MCF 10A (cell line): ENCODE data around the gene RAB11FIP5. TPM values are rescaled to one million over a fixed set of nuclear protein-coding genes. Genes with fewer than 3 reads are reported as not detected.

Experiments used
- BruUV-seq: library from RNA; stranded (reverse); fragments of 400-500 nt; replicated peaks from 2 replicates; lab custom pipeline; 2021; lab: Mats Ljungman, UMichigan
- CTCF ChIA-PET: fragments of 300-600 bp; sonication (Branson Sonifier 250); formaldehyde crosslinking; extraction: SDS; loops from one replicate; lab custom pipeline; 2021; ENCODE audit warnings: antibody characterized with exemption, inconsistent platforms; lab: Yijun Ruan, JAX
- POLR2A ChIA-PET: fragments of 300-600, 350-650 bp; sonication (Branson Sonifier 250); formaldehyde crosslinking; extraction: SDS; loops from one replicate; lab custom pipeline; 2020; ENCODE audit warnings: antibody characterized with exemption, inconsistent platforms; lab: Yijun Ruan, JAX
- DNase-seq: peaks from one replicate; pipeline ENCODE4 v3.0.0-alpha.2; 2018; ENCODE audit not compliant: unreplicated experiment
- H3K27ac Mint-ChIP-seq: one replicate; pipeline ENCODE4 v1.8.0; 2022; ENCODE audit warnings: mild to moderate bottlenecking, low read depth, mixed read lengths; ENCODE audit not compliant: unreplicated experiment
- H3K27me3 Mint-ChIP-seq: one replicate; pipeline ENCODE4 v1.8.0; 2022; ENCODE audit warnings: mixed read lengths; ENCODE audit not compliant: insufficient read depth, unreplicated experiment
- H3K36me3 Mint-ChIP-seq: one replicate; pipeline ENCODE4 v1.8.0; 2022; ENCODE audit warnings: mild to moderate bottlenecking, moderate library complexity, mixed read lengths; ENCODE audit not compliant: insufficient read depth, unreplicated experiment
- H3K4me1 Mint-ChIP-seq: one replicate; pipeline ENCODE4 v1.8.0; 2022; ENCODE audit warnings: mixed read lengths; ENCODE audit not compliant: insufficient read depth, unreplicated experiment
- H3K4me3 Mint-ChIP-seq: one replicate; pipeline ENCODE4 v1.8.0; 2022; ENCODE audit warnings: mild to moderate bottlenecking, moderate library complexity, mixed read lengths; ENCODE audit not compliant: unreplicated experiment
- H3K9me3 Mint-ChIP-seq: one replicate; pipeline ENCODE4 v1.8.0; 2022; ENCODE audit warnings: mixed read lengths; ENCODE audit not compliant: unreplicated experiment
- CTCF ChIP-seq: fragments of 200-600 bp; IDR thresholded peaks from one replicate; pipeline ENCODE4 v1.8.0; 2022; ENCODE audit warnings: antibody characterized with exemption, mild to moderate bottlenecking; ENCODE audit not compliant: unreplicated experiment
- intact Hi-C: fragments of 100-400 bp; cut with micrococcal nuclease; formaldehyde crosslinking; loops from 2 replicates; pipeline ENCODE4 v1.14.1; 2022
- total RNA-seq: library from RNA; stranded (reverse); gene quantifications from 2 replicates; pipeline ENCODE4 v1.2.3, GENCODE V29; 2022

The RAB11FIP5 gene
- total RNA-seq, 1 experiment from 2014 or later, result 36.9 TPM

- H3K4me3 Mint-ChIP-seq, result peak overlapping the region; percentile 88
- H3K27me3 Mint-ChIP-seq, result no peaks in the 10 kb centered on the region
- peaks cover 34% of the 10 kb centered on the region for H3K4me1 Mint-ChIP-seq
- no peak for TF ChIP-seq CTCF
- DNase-seq, result peak; percentile 34
- peaks cover 26% of the 10 kb centered on the region for H3K36me3 Mint-ChIP-seq
- POLR2A ChIA-PET, result interaction anchor here (0.6 to 2.9 kb wide), 2 partner anchors 42 to 785 kb away, joined by 3 to 24 read pairs; partner anchors contain the start of gene RAB11FIP5
- H3K27ac Mint-ChIP-seq, result peak overlapping the region; percentile 57
- no peaks in the 10 kb centered on the region for H3K9me3 Mint-ChIP-seq
- CTCF ChIA-PET, result interaction anchor here (0.6 to 1.0 kb wide), 4 partner anchors 107 to 691 kb away, joined by 3 to 4 read pairs (median 3); no protein-coding TSS in a partner anchor
- TSS peak; percentile 4 for BruUV-seq
- intact Hi-C loops, result loop anchor here (2.0 to 5.0 kb wide), 3 partner anchors 77 to 178 kb away; no protein-coding TSS in a partner anchor
Measured at GRCh38 chr2:73069855-73070642, 42.7 kb downstream of the RAB11FIP5 start.

GRCh38 chr2:73069041-73069854 is 43.5 kb downstream of the RAB11FIP5 start:
- no TSS peak for BruUV-seq
- ChIA-PET CTCF (interaction anchor here (0.6 to 0.7 kb wide), 2 partner anchors 144 to 691 kb away, joined by 3 read pairs; no protein-coding TSS in a partner anchor), POLR2A (interaction anchor here (0.6 to 2.9 kb wide), 2 partner anchors 42 to 784 kb away, joined by 3 to 24 read pairs; partner anchors contain the start of gene RAB11FIP5)
- Mint-ChIP-seq H3K27me3 (no peaks in the 10 kb centered on the region), H3K36me3 (peaks cover 21% of the 10 kb centered on the region), H3K4me3 (peak overlapping the region; percentile 88), H3K27ac (peak overlapping the region; percentile 57), H3K9me3 (no peaks in the 10 kb centered on the region), H3K4me1 (peaks cover 39% of the 10 kb centered on the region)
- no peak for TF ChIP-seq CTCF
- intact Hi-C loops, result no loop called here
- no peak for DNase-seq

GRCh38 chr2:73068147-73068546 is 44.6 kb downstream of the RAB11FIP5 start:
- no peaks in the 10 kb centered on the region for H3K9me3 Mint-ChIP-seq
- CTCF ChIA-PET, result interaction anchor here (0.5 to 0.6 kb wide), 2 partner anchors 13 to 92 kb away, joined by 4 to 6 read pairs; no protein-coding TSS in a partner anchor
- peak; percentile 47 for DNase-seq
- POLR2A ChIA-PET, result interaction anchor here (1.0 kb wide), 1 partner anchor 44 kb away, joined by 3 read pairs; no protein-coding TSS in a partner anchor
- H3K36me3 Mint-ChIP-seq, result peaks cover 14% of the 10 kb centered on the region
- peaks cover 48% of the 10 kb centered on the region for H3K4me1 Mint-ChIP-seq
- no peak overlapping the region for H3K27ac Mint-ChIP-seq
- H3K27me3 Mint-ChIP-seq, result no peaks in the 10 kb centered on the region
- TF ChIP-seq CTCF, result no peak
- intact Hi-C loops, result no loop called here
- H3K4me3 Mint-ChIP-seq, result no peak overlapping the region
- BruUV-seq, result no TSS peak
